ENCODE data around the gene EXOSC1.
"Not testable (repeated sequence)": the region's sequence is repeated elsewhere in the genome, so short reads cannot be mapped to it uniquely, and the experiment has no call there.

Gene EXOSC1, protein sequence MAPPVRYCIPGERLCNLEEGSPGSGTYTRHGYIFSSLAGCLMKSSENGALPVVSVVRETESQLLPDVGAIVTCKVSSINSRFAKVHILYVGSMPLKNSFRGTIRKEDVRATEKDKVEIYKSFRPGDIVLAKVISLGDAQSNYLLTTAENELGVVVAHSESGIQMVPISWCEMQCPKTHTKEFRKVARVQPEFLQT

DNA sequence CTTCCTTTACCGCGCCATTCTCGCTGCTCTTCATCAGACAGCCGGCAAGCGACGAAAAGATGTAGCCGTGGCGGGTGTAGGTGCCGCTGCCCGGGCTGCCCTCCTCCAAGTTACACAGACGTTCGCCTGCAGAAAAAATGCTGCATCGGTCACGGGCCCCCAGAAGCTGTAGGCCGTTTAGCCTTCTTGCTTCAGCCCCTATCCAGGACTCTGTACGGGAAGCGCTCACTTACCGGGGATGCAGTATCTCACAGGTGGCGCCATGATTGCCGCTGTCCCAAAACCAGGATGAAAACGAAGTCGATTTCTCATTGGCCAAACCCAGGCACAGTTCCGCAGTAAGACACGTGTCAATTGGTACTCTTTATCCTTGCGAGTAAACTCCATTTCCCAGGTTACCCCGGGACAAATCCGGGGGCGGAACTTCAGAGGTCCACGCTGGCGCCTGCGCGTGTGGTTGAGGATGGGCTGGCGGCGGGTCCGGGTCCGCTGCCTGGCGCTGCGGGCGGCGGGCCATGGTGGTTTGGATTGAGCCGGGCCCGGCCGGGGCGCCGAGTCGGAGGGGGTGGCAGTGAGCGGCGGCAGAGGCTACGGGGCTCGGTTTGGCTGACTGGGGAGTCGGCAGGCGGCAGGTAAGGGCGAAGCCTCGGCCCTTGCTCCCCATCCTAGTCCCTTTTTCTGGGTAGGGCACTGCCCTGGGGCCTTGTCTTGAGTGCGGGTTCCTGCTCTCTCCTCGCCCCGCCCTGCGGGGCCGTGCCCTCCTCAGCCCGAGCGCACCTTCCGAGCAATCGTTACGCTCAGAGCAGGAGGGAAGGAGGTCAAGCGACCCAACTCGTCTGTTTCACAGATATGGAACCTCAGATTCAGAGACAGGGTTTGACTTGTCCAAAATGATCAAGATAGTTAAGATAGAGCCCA is at the start of gene EXOSC1, which contains the start of gene ZDHHC16:
Gene EXOSC1 (minus strand): TSS at position 285 of the 918 bp plus-strand sequence. CDS start 21 bp downstream, at position 264.
Gene ZDHHC16 (plus strand): TSS at position 454 of the 918 bp plus-strand sequence. CDS start 5,501 bp downstream, outside the sequence.
- Histone ChIP-seq H3K27ac (ENCODE audit: low read depth, low read length) (peak within 1 kb of the TSS; percentile 67), H3K9ac (ENCODE audit: low read length) (peak within 1 kb of the TSS; percentile 67), H3K36me3 (ENCODE audit: insufficient read depth, low read length) (peaks cover 2% of the 10 kb centered on the region), H3K4me3 (ENCODE audit: low read depth in 1 of 2, low read length in 2 of 2) (peak within 1 kb of the TSS; percentile 30 to 93), H3K9me3 (ENCODE audit: low read length) (no peaks in the 10 kb centered on the region), H3K4me1 (ENCODE audit: insufficient read depth, low read length) (peaks cover 27% of the 10 kb centered on the region), H3K27me3 (ENCODE audit: control insufficient read depth in 1 of 2, insufficient read depth in 2 of 2, low read length in 2 of 2) (no peaks in the 10 kb centered on the region)

GRCh38 chr10:97494863-97495506 is 49.2 kb upstream of the EXOSC1 start:
- peaks cover 37% of the 10 kb centered on the region for H3K4me1 ChIP-seq (ENCODE audit: insufficient read depth, low read length)
- H3K9me3 ChIP-seq (ENCODE audit: low read length), result no peaks in the 10 kb centered on the region

DNA sequence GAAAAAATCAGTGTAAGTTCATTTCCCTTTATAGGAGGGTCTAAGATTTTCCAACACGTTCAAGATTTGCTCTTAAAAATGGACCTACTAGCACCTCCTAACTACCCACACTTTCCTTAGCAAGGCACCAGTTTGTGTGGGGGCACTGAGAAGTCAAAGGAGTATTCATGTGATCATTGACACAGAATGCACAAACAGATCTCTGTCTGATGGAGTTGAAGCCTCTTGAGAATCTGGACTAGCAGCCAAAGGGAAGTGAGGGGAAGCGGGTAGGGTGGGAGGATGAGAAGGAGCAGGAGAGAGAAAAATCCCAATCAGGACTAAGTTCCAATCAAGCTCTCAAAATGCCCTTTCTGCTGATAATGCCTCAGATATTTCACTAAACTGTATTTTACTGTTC is 48.3 kb upstream of the EXOSC1 start:
- Histone ChIP-seq H3K4me1 (ENCODE audit: insufficient read depth, low read length) (peaks cover 34% of the 10 kb centered on the region), H3K27ac (ENCODE audit: low read depth, low read length) (no peak overlapping the region), H3K9me3 (ENCODE audit: low read length) (no peaks in the 10 kb centered on the region), H3K4me3 (ENCODE audit: low read depth in 1 of 2, low read length in 2 of 2) (no peak overlapping the region), H3K36me3 (ENCODE audit: insufficient read depth, low read length) (peaks cover 3% of the 10 kb centered on the region), H3K9ac (ENCODE audit: low read length) (no peak overlapping the region), H3K27me3 (ENCODE audit: control insufficient read depth in 1 of 2, insufficient read depth in 2 of 2, low read length in 2 of 2) (no peaks in the 10 kb centered on the region)

More at GRCh38 chr10:97494863-97495506, 49.2 kb upstream of the EXOSC1 start:
- no peak overlapping the region for H3K9ac ChIP-seq (ENCODE audit: low read length)
- no peaks in the 10 kb centered on the region for H3K27me3 ChIP-seq (ENCODE audit: control insufficient read depth in 1 of 2, insufficient read depth in 2 of 2, low read length in 2 of 2)
- peaks cover 3% of the 10 kb centered on the region for H3K36me3 ChIP-seq (ENCODE audit: insufficient read depth, low read length)
- no peak overlapping the region for H3K4me3 ChIP-seq (ENCODE audit: low read depth in 1 of 2, low read length in 2 of 2)
- H3K27ac ChIP-seq (ENCODE audit: low read depth, low read length), result no peak overlapping the region

DNA sequence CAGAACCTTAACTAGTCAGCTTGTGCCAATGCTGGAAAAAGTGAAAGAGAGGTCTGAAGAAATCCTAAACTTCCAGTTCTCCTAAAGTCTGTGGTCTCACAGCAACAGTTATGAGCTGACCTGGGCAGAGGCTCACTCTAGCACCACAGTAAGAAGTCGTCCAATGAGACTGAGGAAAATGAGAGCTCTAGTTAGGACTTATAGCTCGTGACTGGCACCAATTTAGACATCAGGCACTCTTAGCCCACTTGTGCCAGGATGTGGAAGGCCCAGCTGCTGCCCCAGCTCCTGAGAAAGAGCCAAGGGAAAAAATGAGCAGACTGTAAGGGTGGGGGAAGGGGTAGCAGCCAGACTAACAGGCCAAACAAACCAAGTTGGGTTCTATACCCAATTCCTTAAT is 44.8 kb upstream of the EXOSC1 start:
- Histone ChIP-seq H3K4me3 (ENCODE audit: low read depth in 1 of 2, low read length in 2 of 2) (no peak overlapping the region), H3K27me3 (ENCODE audit: control insufficient read depth in 1 of 2, insufficient read depth in 2 of 2, low read length in 2 of 2) (no peaks in the 10 kb centered on the region), H3K9me3 (ENCODE audit: low read length) (no peaks in the 10 kb centered on the region), H3K27ac (ENCODE audit: low read depth, low read length) (no peak overlapping the region), H3K4me1 (ENCODE audit: insufficient read depth, low read length) (peaks cover 19% of the 10 kb centered on the region), H3K36me3 (ENCODE audit: insufficient read depth, low read length) (no peaks in the 10 kb centered on the region), H3K9ac (ENCODE audit: low read length) (no peak overlapping the region)

GRCh38 chr10:97485647-97486281 is 40.0 kb upstream of the EXOSC1 start:
- Histone ChIP-seq H3K4me3 (ENCODE audit: low read depth in 1 of 2, low read length in 2 of 2) (no peak overlapping the region), H3K36me3 (ENCODE audit: insufficient read depth, low read length) (peaks cover 13% of the 10 kb centered on the region), H3K27ac (ENCODE audit: low read depth, low read length) (no peak overlapping the region), H3K27me3 (ENCODE audit: control insufficient read depth in 1 of 2, insufficient read depth in 2 of 2, low read length in 2 of 2) (no peaks in the 10 kb centered on the region), H3K9ac (ENCODE audit: low read length) (no peak overlapping the region), H3K9me3 (ENCODE audit: low read length) (no peaks in the 10 kb centered on the region), H3K4me1 (ENCODE audit: insufficient read depth, low read length) (peaks cover 11% of the 10 kb centered on the region)

- Histone ChIP-seq H3K9me3 (ENCODE audit: low read length) (no peaks in the 10 kb centered on the region), H3K27me3 (ENCODE audit: control insufficient read depth in 1 of 2, insufficient read depth in 2 of 2, low read length in 2 of 2) (no peaks in the 10 kb centered on the region), H3K9ac (ENCODE audit: low read length) (no peak overlapping the region), H3K27ac (ENCODE audit: low read depth, low read length) (no peak overlapping the region), H3K4me1 (ENCODE audit: insufficient read depth, low read length) (peaks cover 5% of the 10 kb centered on the region), H3K4me3 (ENCODE audit: low read depth in 1 of 2, low read length in 2 of 2) (no peak overlapping the region), H3K36me3 (ENCODE audit: insufficient read depth, low read length) (peaks cover 31% of the 10 kb centered on the region)
These were observed 38.1 kb upstream of the EXOSC1 start for GRCh38 chr10:97483921-97484320.

- no peak overlapping the region for H3K4me3 ChIP-seq (ENCODE audit: low read depth in 1 of 2, low read length in 2 of 2)
- H3K9me3 ChIP-seq (ENCODE audit: low read length), result no peaks in the 10 kb centered on the region
- no peak overlapping the region for H3K27ac ChIP-seq (ENCODE audit: low read depth, low read length)
- H3K9ac ChIP-seq (ENCODE audit: low read length), result no peak overlapping the region
- no peaks in the 10 kb centered on the region for H3K27me3 ChIP-seq (ENCODE audit: control insufficient read depth in 1 of 2, insufficient read depth in 2 of 2, low read length in 2 of 2)
- H3K36me3 ChIP-seq (ENCODE audit: insufficient read depth, low read length), result peaks cover 32% of the 10 kb centered on the region
- peaks cover 5% of the 10 kb centered on the region for H3K4me1 ChIP-seq (ENCODE audit: insufficient read depth, low read length)
These were observed 37.7 kb upstream of the EXOSC1 start for GRCh38 chr10:97483506-97483905.

DNA sequence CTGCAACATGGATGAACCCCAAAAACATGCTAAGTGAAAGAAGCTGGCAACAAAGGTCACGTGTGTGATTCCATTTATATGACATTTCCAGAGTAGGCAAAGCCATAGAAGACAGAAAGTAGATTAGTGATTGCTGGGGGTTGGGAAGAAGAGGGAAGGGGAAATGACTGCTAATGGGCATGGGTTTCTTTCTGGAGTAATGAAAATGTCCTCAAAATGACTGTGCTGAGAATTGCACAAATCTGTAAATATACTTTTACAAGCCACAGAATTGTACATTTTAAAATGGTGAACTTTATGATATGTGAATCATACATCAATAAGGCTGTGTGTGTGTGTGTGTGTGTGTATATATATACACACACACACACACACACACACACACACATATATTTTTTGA is 36.6 kb upstream of the EXOSC1 start:
- H3K27ac ChIP-seq (ENCODE audit: low read depth, low read length), result no peak overlapping the region
- H3K36me3 ChIP-seq (ENCODE audit: insufficient read depth, low read length), result peaks cover 43% of the 10 kb centered on the region
- H3K9ac ChIP-seq (ENCODE audit: low read length), result no peak overlapping the region
- peaks cover 5% of the 10 kb centered on the region for H3K4me1 ChIP-seq (ENCODE audit: insufficient read depth, low read length)
- no peaks in the 10 kb centered on the region for H3K27me3 ChIP-seq (ENCODE audit: control insufficient read depth in 1 of 2, insufficient read depth in 2 of 2, low read length in 2 of 2)
- no peaks in the 10 kb centered on the region for H3K9me3 ChIP-seq (ENCODE audit: low read length)
- no peak overlapping the region for H3K4me3 ChIP-seq (ENCODE audit: low read depth in 1 of 2, low read length in 2 of 2)

GRCh38 chr10:97481071-97481470 is 35.3 kb upstream of the EXOSC1 start:
- Histone ChIP-seq H3K9ac (ENCODE audit: low read length) (no peak overlapping the region), H3K27ac (ENCODE audit: low read depth, low read length) (no peak overlapping the region), H3K4me3 (ENCODE audit: low read depth in 1 of 2, low read length in 2 of 2) (no peak overlapping the region), H3K4me1 (ENCODE audit: insufficient read depth, low read length) (peaks cover 5% of the 10 kb centered on the region), H3K36me3 (ENCODE audit: insufficient read depth, low read length) (peaks cover 56% of the 10 kb centered on the region), H3K27me3 (ENCODE audit: control insufficient read depth in 1 of 2, insufficient read depth in 2 of 2, low read length in 2 of 2) (no peaks in the 10 kb centered on the region), H3K9me3 (ENCODE audit: low read length) (no peaks in the 10 kb centered on the region)

DNA sequence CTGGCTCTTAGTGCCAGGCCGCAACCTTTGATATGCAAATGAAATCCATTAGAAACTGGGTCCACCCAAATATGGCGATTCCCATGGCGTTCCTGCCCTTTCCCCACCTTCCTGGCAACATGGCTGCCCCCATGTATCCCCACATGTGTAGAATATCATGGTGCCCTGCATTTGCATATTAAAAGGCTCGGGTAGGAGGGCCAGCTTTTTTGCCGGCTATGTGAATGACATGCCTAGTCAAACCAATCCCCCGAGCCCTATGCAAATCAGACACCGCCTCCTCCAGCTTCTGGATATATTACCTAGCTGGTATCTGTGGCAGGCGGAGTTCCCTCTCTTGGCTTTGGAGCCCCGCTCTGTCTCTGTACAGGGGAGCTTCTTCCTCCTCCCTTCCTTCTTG is 34.1 kb upstream of the EXOSC1 start:
- H3K4me3 ChIP-seq (ENCODE audit: low read depth in 1 of 2, low read length in 2 of 2), result no peak overlapping the region
- no peak overlapping the region for H3K27ac ChIP-seq (ENCODE audit: low read depth, low read length)
- peaks cover 65% of the 10 kb centered on the region for H3K36me3 ChIP-seq (ENCODE audit: insufficient read depth, low read length)
- H3K9ac ChIP-seq (ENCODE audit: low read length), result no peak overlapping the region
- H3K27me3 ChIP-seq (ENCODE audit: control insufficient read depth in 1 of 2, insufficient read depth in 2 of 2, low read length in 2 of 2), result no peaks in the 10 kb centered on the region
- no peaks in the 10 kb centered on the region for H3K9me3 ChIP-seq (ENCODE audit: low read length)
- H3K4me1 ChIP-seq (ENCODE audit: insufficient read depth, low read length), result peaks cover 5% of the 10 kb centered on the region

DNA sequence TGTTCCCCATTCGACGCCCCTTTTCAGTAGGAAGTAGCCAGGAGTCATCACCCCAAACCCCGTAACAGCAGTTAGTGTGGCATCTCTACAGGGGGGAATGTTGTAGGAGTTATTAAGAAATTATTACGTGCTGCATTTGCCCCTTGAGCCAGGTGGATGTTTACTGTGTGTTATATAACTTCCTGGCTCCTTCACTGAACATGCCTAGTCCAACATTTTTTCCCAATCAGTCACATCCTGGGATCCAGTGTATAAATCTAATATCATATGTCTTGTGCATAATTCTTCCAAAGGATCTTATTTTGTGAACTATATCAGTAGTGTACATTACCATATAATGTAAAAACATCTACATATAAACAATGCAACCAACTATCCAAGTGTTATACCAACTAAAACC is 33.6 kb upstream of the EXOSC1 start:
- not testable (repeated sequence) for H3K27ac ChIP-seq (ENCODE audit: low read depth, low read length); H3K27me3 ChIP-seq (ENCODE audit: control insufficient read depth in 1 of 2, insufficient read depth in 2 of 2, low read length in 2 of 2); H3K9me3 ChIP-seq (ENCODE audit: low read length); H3K9ac ChIP-seq (ENCODE audit: low read length); H3K4me3 ChIP-seq (ENCODE audit: low read depth in 1 of 2, low read length in 2 of 2); H3K4me1 ChIP-seq (ENCODE audit: insufficient read depth, low read length)
- H3K36me3 ChIP-seq (ENCODE audit: insufficient read depth, low read length), result peaks cover 70% of the 10 kb centered on the region
